ENCODE results near the gene PLEKHA5. TPM values are rescaled to one million over a fixed set of nuclear protein-coding genes. Genes with fewer than 3 reads are reported as not detected.

Gene PLEKHA5
- total RNA-seq, 4 donors from 2014 or later = 12.6 to 195 (median 49.6) TPM

DNA sequence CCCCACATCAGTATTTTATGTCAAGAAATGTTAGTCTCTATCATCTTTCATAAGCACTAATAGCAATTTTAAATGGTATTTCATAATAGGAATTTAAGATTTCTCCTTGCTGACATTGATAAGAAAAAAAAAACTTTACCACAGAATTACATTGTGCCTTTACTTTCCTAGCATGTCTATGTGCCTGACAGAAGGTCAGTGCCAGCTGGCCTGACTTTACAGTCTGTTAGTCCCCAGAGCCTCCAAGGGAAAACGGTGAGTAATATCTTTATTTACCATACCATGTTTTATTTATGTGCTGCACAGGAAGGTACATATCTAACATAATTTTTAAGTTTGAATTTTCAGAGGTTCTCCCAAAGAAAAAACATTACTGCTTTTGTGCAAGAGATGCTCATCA, 157.8 kb downstream of the PLEKHA5 start:
- Histone ChIP-seq H3K36me3 (no peaks in the 10 kb centered on the region), H3K9me3 (no peaks in the 10 kb centered on the region), H3K4me1 (no peaks in the 10 kb centered on the region), H3K27ac (no peak overlapping the region), H3K4me3 (no peak overlapping the region), H3K27me3 (no peaks in the 10 kb centered on the region)
- intact Hi-C loops (cut with DNase I; ENCODE audit: low total_unique reads) = no loop called here
- DNase-seq = no peak
- no peak for TF ChIP-seq POLR2A (IDR thresholded peaks at IDR 0.05)
- TF ChIP-seq, protein P1, sequence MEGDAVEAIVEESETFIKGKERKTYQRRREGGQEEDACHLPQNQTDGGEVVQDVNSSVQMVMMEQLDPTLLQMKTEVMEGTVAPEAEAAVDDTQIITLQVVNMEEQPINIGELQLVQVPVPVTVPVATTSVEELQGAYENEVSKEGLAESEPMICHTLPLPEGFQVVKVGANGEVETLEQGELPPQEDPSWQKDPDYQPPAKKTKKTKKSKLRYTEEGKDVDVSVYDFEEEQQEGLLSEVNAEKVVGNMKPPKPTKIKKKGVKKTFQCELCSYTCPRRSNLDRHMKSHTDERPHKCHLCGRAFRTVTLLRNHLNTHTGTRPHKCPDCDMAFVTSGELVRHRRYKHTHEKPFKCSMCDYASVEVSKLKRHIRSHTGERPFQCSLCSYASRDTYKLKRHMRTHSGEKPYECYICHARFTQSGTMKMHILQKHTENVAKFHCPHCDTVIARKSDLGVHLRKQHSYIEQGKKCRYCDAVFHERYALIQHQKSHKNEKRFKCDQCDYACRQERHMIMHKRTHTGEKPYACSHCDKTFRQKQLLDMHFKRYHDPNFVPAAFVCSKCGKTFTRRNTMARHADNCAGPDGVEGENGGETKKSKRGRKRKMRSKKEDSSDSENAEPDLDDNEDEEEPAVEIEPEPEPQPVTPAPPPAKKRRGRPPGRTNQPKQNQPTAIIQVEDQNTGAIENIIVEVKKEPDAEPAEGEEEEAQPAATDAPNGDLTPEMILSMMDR (IDR thresholded peaks at IDR 0.05) = no peak

DNA sequence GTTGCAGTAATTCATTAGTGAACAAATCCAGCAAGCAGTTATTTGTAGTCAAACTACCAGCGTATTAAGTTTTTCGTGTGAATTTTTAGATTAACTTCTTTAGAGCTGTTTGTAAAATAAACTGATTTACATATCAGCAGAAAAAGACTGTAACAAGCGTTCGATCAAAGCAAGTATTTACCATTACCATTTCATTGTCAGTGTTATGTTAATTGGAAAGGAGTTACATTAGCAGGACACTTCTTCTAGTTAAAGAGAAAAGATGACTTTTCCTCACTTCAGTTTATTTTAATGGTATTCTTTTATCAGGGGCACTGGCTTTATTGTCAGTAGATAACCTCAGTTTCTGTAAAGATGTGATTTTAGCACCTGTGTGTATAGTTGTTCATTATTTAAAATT, 158.6 kb downstream of the PLEKHA5 start:
- TF ChIP-seq POLR2A (IDR thresholded peaks at IDR 0.05) = no peak
- Histone ChIP-seq H3K9me3 (no peaks in the 10 kb centered on the region), H3K36me3 (no peaks in the 10 kb centered on the region), H3K27ac (no peak overlapping the region), H3K4me3 (no peak overlapping the region), H3K4me1 (no peaks in the 10 kb centered on the region), H3K27me3 (no peaks in the 10 kb centered on the region)
- intact Hi-C loops (cut with DNase I; ENCODE audit: low total_unique reads) = no loop called here
- DNase-seq = no peak

DNA sequence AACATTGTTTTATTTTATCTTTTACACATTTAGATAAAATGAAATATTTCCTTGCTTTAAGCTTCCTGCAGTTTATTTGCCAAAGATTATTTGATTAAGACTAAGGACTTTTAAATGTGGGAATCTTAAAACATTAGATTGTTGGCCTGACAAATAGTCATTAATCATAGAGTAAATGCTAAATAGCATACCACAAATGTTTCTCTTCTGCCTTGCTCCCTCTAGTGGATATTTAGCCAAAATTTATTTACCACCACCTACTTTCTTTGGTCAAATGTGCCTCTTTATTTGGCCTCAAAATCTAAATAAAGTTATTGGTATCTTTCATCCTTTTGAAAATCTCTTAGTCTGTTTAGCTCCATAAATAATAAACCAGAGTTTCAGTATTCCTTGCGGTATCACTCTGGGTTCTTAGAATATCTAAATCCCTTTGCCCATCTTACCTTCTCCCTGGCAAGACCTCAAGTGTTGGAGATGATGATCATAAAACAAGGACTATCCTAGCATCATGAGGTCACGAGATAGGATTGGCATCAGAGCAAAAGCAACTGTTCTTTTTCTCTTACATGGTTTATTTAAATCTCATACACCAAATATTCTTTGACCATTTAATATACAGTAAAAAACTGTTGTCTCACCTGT, 159.2 kb downstream of the PLEKHA5 start:
- Histone ChIP-seq H3K27me3 (no peaks in the 10 kb centered on the region), H3K36me3 (no peaks in the 10 kb centered on the region), H3K4me3 (no peak overlapping the region), H3K27ac (peak overlapping the region in 1 of 2 donors; percentile 48), H3K4me1 (no peaks in the 10 kb centered on the region), H3K9me3 (no peaks in the 10 kb centered on the region)
- intact Hi-C loops (cut with DNase I; ENCODE audit: low total_unique reads) = no loop called here
- DNase-seq = no peak
- TF ChIP-seq, protein P1 (IDR thresholded peaks at IDR 0.05) = peak; percentile 40 to 62 (median 56)
- TF ChIP-seq POLR2A (IDR thresholded peaks at IDR 0.05) = no peak

DNA sequence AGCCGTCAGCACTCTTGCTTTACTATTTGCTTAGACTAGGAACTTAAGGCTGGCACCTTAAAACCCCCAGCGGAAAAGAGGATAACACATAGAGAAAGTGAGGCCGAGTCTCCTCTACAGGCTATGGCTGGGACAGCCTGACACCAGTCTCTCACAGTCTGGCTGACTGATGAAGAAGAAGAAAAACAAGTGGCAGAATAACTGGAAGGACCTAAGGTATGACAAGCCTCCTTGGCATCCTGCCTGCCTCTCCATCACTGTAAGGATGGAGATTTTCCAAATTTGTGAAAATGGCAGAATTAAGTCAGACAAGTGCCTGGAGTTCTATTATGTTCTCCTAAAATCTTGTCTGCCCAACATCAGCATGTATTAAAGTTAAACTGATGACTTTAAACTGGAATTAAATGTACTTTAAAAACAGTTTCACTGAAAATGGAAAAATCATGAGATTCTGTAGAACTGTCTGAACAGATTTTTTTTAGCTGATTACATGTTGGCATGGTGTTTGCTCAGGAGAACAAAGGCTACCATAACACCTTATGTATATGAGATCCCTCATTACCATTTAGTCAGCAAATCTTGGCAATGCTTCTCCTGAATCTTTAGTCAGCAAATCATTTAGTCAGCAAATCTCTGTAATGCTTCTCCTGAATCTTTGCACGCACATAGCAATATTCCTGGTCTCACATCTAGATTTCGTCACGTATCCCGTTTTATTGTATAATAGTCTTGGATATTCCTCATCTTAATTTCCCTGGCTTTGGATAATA, 169.5 kb downstream of the PLEKHA5 start:
- intact Hi-C loops (cut with DNase I; ENCODE audit: low total_unique reads) = no loop called here
- Histone ChIP-seq H3K9me3 (no peaks in the 10 kb centered on the region), H3K27ac (no peak overlapping the region), H3K27me3 (no peaks in the 10 kb centered on the region), H3K4me3 (no peak overlapping the region), H3K36me3 (no peaks in the 10 kb centered on the region), H3K4me1 (no peaks in the 10 kb centered on the region)
- no peak for TF ChIP-seq POLR2A (IDR thresholded peaks at IDR 0.05)
- TF ChIP-seq, protein P1 (IDR thresholded peaks at IDR 0.05) = no peak
- no peak for DNase-seq

DNA sequence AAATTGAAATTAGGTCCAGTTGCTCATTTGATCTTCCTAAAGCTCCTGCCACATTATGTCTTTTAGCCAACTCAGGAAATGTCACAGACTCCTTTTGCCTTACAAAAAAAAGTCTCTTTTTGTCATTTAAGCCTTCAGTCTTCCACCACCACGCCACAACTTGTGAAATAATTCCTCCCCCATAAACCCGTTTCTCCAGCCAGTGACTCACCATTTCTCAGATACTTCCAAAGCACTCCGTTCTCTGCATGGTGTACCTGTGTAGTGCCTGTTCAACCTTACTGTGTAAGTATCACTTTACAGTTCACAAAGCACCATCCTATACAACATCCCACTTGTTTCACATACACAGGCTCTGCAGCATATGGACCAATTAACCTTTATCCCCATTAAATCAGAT, 170.2 kb downstream of the PLEKHA5 start:
- Histone ChIP-seq H3K9me3 (no peaks in the 10 kb centered on the region), H3K27me3 (no peaks in the 10 kb centered on the region), H3K4me1 (no peaks in the 10 kb centered on the region), H3K36me3 (no peaks in the 10 kb centered on the region), H3K27ac (no peak overlapping the region), H3K4me3 (no peak overlapping the region)
- TF ChIP-seq POLR2A (IDR thresholded peaks at IDR 0.05) = no peak
- TF ChIP-seq, protein P1 (IDR thresholded peaks at IDR 0.05) = no peak
- intact Hi-C loops (cut with DNase I; ENCODE audit: low total_unique reads) = no loop called here
- DNase-seq = no peak
